Esophagus mucosa (tissue), 1 donor: ENCODE measurements around the gene DNAI1. TPM values are rescaled to one million over a fixed set of nuclear protein-coding genes. Genes with fewer than 3 reads are reported as not detected.

Source experiments
- ATAC-seq: fragments of 200-7000 bp; cut with Tn5 transposase; one replicate; pipeline ENCODE4 v1.9.1; 2020
- total RNA-seq: library from RNA; stranded (reverse); gene quantifications from one replicate; pipeline ENCODE4 v1.2.4, GENCODE V29; 2023
- donor health status: DM: yes; HTN: yes; CAD: no.

The DNAI1 gene
- total RNA-seq, 1 donor from 2014 or later: not detected

DNA sequence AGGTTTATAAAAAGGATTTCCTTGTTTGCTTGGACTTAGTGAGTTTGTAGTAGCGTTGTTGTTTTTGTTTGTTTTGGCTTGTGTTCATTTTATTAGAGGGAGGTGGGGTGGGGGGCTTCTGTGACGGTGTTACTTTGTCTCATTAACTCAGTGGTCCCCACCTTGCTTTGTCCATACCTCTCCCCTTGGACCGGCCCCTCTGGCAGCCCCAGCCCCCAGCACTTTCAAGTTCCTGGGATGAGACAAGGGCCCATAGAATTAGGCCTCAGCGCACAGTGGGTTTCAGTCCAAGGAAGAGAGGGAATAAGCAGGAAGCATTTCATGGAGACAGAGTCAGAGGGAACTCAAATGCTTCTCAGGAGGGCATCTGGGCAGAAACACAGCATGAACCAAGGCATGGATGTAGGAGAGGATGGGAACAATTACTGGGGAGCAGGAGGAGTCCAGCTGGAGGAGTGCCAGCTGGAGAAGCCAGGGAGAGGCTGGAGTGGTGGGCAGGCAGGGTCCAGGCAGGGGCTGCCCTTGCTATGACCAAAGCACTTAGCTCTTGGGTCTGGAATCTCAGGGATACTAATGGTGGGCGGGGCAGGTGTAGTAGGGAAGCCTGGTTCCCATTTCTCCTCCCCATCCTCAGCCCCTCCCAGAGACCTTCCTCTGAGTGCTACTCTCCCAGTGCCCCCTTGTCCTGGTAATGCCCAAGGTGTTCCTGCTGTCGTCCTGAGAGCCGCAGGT lies 87.7 kb downstream of the DNAI1 start:
- ATAC-seq: no peak

DNA sequence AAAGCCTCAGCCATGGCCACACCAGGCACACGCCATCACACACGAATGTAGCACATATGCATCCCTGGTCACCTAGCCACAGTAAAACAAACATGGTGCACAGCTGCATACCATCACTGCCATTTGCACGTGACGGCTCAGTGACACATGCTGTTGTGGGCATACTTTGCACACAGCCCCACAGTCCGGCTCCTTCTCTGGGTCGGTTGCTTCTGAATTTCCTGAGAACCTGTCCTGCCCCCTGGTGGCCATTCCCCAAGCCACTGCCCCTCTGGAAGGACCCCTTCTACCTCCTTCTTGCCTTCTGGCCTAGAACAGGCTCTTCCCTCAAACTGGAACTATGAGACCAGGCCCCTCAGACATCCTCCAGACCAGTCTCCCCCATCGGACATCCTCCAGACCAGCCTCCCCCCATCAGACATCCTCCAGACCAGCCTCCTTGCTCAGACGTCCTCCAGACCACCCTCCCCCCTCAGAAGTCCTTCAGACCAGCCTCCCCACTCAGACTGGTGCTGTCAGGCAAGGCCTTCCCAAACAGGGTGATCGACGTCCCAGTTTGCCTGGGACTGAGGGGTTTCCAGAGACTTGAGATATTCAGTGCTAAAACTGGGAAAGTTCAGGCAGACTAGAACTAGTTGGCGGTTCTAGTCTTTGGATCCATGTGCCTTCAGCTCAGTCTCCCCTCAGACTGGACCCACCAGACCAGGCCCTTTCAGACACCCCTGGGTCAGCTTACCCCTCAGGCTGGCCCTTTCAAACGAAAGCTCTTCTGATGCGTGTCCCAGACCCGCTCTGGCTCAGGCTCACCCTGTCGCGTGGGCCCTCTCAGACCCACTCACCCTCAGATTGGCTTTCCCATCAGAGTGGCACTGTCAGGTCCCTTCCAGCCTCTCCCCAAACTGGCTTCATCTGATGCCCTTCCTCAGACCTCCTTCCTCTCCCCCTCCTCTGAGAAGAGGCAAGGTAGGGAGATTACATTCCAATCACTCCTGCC lies 88.5 kb downstream of the DNAI1 start:
- ATAC-seq: peak; percentile 69

DNA sequence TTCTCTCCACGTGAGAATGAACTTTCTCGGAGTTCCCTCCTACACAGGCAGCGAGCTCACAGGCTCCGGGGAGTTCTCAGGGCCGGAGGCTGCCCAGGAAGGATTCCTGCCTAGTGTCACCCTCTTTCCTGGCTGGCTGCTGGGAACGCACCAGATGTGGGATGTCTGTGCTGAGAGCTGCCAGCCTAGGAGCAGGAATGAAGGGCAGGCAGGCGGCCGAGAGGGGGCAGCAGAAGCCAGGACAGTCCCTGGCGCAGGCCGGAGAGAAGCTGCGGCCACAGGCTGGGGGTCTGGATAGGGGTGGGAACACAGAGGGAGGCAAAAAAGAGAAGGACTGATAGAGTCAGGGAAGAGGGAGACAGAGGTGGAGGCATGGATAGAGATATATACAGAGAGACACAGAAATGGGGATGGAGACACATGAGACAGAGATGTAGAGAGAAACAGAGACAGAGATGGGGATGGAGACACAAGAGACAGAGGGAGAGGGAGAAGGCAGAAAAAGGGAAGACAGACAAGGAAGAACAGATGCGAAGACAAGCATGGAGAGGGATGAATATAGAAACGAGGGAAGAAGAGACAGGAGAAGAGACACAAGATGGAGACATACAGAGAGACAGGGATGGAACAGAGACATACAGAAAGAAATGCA lies 89.5 kb downstream of the DNAI1 start:
- peak; percentile 64 for ATAC-seq

DNA sequence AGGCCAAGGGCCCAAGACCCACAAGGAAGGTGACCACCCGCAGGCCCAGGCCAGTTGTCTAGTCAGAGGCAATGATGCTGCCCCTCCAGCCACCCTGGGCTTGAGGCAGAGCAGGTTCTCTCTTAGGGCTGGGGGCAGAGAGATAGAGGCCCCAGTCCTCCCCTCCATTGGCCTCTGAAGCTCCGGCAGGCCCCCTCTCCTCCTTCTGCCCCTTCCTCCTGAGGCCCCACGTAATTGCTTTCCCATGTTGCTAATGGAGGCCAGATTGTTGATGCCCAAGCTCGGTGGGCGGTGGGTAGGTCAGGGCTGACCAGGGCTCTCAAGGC lies 90.8 kb downstream of the DNAI1 start:
- ATAC-seq: no peak

DNA sequence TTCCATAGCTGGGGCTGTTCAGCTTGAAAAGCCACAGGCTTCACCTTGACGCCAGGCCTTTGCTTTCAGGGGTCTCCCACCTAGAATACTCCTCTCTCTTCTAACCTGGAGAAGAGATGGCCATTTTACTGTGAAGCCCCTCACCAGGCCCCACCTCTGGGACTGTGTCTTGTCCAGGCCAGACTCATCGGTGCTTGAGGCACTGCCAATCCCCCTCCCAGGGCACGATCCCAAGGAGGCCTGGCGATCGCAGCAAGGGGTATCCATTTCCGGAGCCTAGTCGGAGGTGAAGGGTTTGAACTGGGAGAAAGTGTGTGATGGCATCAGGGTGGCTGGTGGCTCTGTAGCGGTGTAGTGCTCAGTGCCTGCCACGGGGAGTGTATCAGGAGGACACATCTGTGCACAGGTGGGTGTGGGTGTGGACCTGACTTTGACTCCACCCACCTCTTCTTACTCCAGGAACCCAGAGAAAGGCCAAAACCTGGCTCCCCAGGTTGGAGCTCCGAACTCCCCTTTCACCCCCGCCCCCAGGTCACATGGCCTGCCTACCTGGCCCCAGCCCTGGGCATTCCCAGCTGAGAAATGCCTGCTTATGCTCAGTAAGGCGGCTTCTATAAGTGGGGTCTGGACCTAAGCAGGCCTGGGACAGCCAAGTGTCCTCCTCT lies 91.5 kb downstream of the DNAI1 start:
- no peak for ATAC-seq

DNA sequence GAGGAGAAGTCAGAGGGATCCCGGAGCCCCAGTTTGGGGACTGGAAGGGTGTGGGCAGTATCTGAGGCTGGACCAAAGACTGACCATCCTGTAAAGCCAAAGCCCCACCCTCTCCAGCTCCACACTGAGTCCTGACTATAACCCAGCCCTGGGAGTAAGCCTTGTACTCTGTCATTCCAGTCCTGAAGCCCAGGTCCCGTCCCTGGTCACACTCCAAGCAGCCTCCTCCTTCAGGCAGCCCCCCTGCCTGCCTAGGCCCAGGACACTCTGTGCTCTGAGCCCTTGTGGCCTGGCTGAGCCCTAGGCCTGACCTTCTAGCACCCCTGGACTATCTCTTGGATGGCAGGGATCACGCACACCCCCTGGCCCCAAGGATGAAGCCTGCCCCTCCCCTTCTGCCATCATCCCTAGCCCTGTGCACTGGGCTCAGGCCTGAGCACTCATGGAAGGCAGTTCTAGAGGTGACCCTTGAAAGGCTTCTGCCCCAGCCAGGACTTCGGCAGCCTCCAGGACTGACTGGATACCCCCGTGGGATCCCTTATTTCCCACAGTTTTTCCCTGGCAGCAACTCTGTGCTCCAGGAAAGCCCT lies 92.2 kb downstream of the DNAI1 start:
- no peak for ATAC-seq

DNA sequence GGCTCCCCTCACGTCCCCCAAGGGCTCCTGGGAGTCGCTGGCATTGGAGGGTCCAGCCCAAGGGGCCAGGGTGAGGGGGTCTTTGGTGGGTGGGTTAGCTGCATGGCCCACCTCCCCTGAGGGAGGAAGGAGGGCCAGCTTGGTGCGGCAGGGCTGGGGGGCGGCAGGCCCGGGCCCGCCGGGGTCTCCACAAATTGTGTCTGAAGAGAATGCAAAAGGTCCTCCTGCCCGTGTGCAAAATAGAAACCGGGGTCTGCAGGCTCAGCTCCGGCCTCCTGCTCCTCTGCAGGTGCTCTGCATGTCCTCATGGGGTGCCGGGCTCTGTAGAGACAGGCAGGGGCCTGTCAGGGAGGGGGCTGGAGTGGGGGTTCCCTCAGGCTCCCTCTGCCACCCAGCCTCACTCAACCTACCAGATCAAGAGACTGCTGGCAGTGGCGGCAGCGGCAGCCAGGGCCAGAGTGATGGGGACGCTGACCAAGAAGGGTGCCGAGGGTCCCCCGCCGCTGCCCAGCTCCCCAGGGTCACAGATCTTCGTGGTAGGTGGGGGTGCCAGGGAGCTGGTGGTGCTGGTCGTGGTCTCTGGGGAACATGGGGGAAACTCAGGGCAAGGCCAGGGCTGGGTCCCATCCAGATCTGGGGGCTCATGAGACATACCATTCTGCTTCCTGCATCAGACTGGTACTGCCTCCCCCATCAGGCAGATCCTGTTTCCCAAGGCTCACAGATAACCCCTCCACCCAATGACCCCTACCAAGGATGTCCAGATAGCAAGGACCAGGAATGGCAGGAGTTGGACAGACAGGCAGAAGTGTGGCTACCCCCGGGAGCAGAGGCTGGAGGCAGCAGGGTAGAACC lies 93.4 kb downstream of the DNAI1 start:
- no peak for ATAC-seq

DNA sequence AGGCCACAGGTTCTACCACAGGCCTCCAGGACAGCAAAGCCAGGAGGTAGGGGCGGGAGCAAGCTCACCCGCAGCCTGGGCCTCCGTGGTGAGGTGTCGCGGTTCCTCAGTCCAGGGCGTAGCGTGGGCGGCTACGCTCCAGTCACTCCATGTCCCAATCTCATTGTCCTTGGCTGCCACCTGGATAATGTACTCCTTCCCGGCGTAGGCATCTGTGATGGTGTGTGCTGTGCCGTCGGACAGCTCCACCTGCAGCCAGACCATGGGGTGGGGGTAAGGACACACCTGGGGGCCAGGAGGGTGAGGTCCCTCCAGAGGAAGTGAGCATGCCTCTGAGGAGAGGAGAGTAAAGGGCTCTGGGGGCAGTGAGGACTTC lies 94.0 kb downstream of the DNAI1 start:
- ATAC-seq: no peak

DNA sequence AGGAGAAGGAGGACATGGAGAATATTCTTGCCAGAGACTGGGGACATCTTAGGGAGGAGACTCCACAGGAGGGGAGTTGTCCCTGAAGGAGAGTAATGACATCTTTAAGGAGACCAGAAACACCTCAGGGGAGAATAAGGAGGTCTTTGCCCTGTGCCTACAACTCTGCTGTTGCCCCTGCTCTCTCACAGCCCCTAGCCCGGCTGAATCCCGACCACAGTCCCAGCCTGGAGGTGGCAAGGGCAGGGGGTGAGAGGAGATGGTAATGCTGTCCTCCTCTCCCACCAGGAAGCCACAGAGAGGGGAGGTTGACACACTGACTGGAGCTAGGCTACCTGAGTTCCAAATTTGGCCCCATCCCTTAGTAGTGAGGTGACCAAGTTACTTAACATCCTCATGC lies 94.4 kb downstream of the DNAI1 start:
- no peak for ATAC-seq

DNA sequence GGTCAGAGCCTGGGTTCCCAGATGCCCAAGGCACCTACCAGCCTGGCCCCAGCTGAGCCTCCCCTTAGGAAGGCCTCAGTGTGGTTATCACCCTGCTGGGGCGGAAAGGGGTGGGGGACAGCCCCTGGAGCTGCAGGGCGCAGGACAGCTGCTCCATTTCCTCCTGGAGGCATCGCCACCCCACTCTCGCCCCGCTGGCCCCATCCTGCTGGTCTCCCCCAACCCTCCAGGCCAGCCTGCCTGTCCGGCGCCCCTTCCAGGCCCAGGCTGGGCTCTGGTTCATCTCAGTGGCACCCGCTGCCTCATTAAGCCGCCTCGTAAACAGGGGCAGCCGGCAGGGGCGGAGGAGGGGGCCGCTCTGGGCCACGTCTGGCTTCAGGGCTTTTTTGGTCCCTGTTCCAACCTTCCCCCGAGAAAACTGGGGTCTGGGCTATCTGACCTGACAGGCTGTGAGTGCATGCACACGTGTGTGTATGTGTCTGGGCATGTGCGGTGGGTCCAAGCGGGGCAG lies 95.0 kb downstream of the DNAI1 start:
- ATAC-seq: no peak

DNA sequence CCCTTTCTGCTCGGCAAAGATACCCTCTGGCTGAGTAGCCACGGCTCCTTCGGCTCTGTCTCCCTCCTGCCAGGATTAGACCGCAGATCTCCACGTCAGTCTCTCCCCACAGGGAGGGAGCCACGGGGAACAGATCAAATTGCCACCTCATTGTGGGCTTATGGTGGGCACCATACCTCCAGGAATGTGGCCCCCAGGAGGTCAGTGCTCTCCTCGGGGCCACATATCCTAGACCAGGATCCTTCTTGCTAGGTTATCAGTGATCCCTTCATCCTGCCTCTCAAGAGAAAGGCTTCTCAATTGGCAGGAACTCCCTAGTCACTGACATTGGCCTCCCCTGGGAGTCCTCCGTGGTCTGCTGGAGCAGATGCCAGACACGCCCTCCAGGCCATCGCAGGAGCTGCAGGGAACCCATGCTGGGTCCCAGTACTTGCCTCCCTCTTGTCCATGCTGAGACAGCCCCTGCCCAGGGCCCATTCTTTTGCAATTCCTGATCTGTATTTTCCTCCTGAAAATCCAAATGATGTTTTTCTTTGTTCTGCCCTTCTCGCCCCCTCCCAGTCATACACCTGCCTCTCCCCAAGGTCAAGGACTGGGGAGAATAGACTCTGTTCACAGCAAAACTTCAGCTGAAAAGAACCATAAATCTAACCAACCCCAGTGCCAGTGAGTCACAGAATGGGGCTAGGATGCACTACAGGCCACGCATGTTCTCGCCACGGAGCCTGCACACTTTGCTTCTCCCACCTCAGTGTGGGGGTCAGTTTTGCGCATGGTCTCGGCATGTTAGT lies 95.8 kb downstream of the DNAI1 start:
- ATAC-seq: no peak

DNA sequence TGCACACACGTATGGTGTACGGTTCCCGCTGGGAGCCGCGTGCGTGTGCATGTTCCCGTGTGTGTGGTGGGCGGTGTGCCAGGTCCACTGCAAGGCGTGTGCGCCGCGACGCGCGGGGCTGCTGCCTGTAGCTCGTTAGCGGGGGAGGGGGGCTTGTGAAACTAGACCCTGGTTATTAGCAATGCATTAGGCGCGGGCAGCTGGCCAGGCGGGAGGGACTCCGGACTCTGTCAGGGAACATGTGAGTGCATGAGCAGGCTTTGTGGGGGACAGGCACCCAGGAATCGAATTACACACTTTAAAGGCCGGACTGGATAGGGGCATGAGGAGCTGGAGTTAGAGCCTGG lies 96.4 kb downstream of the DNAI1 start:
- ATAC-seq: no peak

DNA sequence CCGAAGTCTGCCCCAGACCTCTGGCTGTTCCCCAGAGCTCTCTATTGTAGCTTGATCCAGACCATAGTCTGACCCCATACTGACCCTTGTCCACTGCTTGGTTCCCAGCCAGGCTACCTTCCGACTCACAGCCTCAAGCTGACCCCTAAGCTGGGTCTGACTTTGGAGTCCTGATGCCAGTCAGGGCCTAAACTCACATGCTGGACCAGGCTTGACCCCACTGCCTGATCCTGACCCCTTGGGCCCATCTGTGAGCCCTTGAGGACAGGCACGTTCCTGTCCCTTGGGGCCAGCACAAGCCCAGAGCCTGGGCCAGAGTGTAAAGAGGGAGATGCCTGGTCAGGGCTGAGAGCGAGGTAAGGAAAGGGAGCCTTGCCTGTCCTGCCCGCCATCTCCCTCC lies 96.9 kb downstream of the DNAI1 start:
- ATAC-seq: no peak

DNA sequence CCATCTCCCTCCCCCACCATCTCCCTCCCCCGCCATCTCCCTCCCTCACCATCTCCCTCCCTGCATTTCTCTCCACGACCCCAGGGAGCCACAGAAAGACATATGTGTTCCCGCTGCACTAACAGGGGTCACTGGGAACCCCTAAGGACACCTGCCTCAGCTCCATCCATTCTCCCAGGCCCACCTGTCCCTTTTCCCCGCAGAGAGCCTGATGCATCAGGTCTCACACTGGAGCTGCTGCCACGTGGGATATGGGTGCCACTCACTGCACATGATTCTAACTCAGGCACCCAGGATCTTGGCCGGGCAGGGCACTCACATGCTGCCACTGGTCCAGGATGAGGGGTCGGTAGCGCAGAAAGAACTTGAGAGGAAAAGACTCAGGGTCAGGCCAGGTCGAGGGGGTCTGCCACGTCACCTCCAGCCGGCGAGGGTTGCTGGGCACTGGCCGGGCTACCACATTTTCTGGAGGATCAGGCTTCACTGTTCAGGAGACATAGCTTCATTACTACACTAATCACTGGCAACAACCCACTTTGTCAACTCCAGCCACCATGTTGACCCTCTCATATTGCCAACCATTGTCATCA lies 97.4 kb downstream of the DNAI1 start:
- ATAC-seq: no peak

DNA sequence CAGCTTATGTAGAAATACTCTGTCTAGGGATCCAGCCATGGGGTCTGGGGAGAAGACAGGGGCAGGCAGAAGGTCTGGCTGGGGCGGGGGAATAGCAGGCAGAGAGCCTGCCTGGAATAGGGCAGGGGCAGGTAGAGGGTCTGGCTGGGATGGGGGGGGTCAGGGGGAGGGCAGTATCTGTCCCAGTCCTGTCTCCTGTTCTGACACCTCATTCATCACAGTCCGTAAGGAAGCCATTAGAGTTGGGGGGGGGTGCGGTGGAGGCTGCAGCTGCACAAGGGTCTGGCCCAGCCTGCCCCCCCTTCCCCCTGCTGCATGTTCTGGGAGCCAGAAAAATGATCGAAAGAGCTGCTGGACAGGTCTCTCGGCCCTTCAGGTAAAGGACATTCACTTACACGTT lies 98.3 kb downstream of the DNAI1 start:
- no peak for ATAC-seq

DNA sequence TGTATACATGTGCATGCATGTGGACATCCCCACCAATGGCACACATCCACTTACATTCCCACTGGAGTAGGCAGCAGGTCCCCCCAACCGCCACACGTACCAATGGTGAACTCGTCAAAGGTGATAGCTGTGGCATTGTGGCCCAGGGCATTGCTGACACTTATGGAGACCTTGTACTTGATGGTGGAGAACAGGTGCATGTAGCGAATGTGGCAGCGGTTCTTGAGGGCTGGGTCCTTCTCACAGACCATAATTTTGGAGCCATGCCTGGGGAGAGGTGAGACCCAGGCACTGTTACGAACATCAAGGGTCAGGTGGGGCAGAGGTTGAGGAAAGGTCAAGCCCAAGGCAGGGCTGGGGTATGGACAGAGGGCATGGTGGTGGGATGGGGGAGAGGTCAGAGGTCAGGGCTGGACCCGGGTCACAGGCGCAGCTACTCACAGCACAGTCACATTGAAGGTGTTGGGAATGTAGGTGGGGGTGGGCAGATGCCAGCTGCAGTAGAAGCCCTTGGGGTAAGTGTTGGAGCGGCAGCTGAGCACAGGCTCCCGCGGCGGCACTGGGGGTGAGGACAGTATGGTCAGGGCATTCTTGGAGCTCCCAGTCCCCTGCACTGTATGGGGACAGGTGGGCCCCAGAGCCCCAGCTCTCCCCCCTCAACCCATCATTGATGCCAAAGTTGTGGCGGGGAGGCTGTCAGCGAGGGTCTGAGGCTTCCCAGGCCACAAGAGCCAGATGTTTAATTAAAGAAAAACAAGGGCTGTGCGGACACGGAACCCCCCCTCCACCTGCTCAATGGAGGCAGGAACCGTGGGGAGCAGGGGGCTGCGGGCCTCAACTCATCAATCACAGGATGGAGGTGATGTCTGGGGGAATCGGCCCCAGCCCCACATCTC lies 99.1 kb downstream of the DNAI1 start:
- ATAC-seq: no peak

DNA sequence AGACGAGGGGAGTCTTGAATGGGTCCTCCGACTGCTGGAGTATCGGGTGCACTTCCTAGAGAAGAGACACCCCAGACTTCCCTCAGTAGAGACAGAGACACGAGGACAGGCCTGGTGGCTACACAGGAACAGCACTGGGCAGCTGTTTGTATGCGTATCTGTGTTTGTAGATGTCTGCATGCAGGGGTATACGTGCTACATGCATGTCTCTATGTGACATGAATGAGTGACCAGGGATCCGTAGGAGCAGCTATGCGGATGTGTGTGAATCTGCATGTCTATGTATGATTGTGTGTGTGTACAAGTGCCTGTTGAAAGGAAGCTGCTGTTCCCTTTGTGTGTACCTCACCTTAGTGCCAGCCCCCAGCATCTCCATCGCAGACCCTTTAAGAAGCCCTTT lies 99.8 kb downstream of the DNAI1 start:
- ATAC-seq: no peak

DNA sequence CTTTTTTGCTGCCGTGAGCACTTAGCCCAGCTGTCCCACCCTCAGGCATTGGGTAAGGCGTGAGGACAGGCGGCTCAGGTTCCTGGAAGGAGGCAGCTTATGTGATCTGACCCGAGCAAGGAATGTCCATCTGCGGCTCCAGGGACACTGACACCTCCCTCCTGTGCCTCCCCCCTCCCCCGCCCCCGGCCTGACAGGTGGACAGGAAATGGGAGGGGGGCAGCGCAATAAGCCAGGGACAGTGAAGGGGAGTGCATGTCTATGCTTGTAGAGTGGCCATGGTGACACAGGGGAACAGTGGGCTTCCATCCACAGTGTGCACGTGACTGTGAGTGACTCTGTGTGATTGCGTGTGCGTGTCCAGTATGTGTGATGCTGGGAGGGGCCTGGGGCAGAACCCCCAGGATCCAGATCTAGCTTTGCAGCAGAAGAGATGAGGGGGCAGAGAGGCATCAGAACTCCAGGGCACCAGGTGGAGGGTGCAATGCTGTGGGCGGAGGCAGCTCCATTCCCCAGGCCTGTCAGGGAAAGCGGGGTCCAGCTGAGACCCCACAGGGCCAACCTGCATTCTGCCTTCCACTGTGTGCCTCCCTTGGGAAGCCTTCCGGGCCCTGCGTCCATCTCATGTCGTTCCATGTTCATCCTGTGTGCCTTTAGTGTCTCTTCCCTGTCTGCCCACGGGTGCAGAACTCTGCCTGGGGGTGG lies 100.5 kb downstream of the DNAI1 start:
- peak; percentile 17 for ATAC-seq
